Natural killer cell (primary cell): ENCODE results near the gene STEAP1B. TPM values are rescaled to one million over a fixed set of nuclear protein-coding genes. Genes with fewer than 3 reads are reported as not detected.
"Not testable (repeated sequence)": the region's sequence is repeated elsewhere in the genome, so short reads cannot be mapped to it uniquely, and the experiment has no call there.

Source experiments
- ATAC-seq, 3 donors: fragments of 150-1000 bp in 2 of 3; fragments of 200-7000 bp in 1 of 3; cut with Tn5 transposase; 1 replicate in 1 of 3; 2 replicates in 2 of 3; pipeline ENCODE4 v1.10.0; 2021; ENCODE audit warnings: mild to moderate bottlenecking in 2 of 3, moderate library complexity in 2 of 3
- DNase-seq, 2 donors: peaks; one replicate each; pipeline versions ENCODE4 v3.0.0 to v3.0.0-alpha.2; 2013 to 2021; ENCODE audit warnings: mixed read lengths in 1 of 2
- H3K27ac ChIP-seq: one replicate; pipeline ENCODE4 v1.5.1; 2013; ENCODE audit warnings: mild to moderate bottlenecking, low read length
- H3K27me3 ChIP-seq: one replicate; pipeline ENCODE4 v1.6.1; 2013; ENCODE audit warnings: low read length; ENCODE audit not compliant: control insufficient read depth, insufficient read depth
- H3K36me3 ChIP-seq: one replicate; pipeline ENCODE4 v1.6.1; 2013; ENCODE audit warnings: low read length; ENCODE audit not compliant: control insufficient read depth, insufficient read depth
- H3K4me1 ChIP-seq: one replicate; pipeline ENCODE4 v1.6.1; 2013; ENCODE audit warnings: low read length; ENCODE audit not compliant: control insufficient read depth, insufficient read depth
- H3K4me3 ChIP-seq: one replicate; pipeline ENCODE4 v1.5.1; 2013; ENCODE audit warnings: low read length
- H3K9me3 ChIP-seq: one replicate; pipeline ENCODE4 v1.6.1; 2013; ENCODE audit warnings: low read length; ENCODE audit not compliant: control insufficient read depth, insufficient read depth
- H3K27ac Mint-ChIP-seq, 2 donors: one replicate each; pipeline ENCODE4 v1.8.0; 2022; ENCODE audit warnings: mild to moderate bottlenecking in 2 of 2, mixed read lengths in 2 of 2, moderate library complexity in 1 of 2
- H3K27me3 Mint-ChIP-seq, 2 donors: one replicate each; pipeline ENCODE4 v1.8.0; 2022; ENCODE audit warnings: low read depth in 2 of 2, mixed read lengths in 2 of 2
- H3K36me3 Mint-ChIP-seq: one replicate; pipeline ENCODE4 v1.8.0; 2022; ENCODE audit warnings: mixed read lengths
- H3K4me1 Mint-ChIP-seq, 2 donors: one replicate each; pipeline ENCODE4 v1.8.0; 2022; ENCODE audit warnings: mixed read lengths in 2 of 2
- H3K4me3 Mint-ChIP-seq: one replicate; pipeline ENCODE4 v1.8.0; 2022; ENCODE audit warnings: mild to moderate bottlenecking, moderate library complexity, mixed read lengths
- H3K9me3 Mint-ChIP-seq, 2 donors: one replicate each; pipeline ENCODE4 v1.8.0; 2022; ENCODE audit warnings: mixed read lengths in 2 of 2
- WGBS: methylation state at CpG from one replicate; pipeline ENCODE4 v1.1.7; 2013; ENCODE audit warnings: missing lambda C conversion rate; ENCODE audit not compliant: insufficient coverage; 5-methylcytosine and 5-hydroxymethylcytosine counted together
- intact Hi-C: fragments of 100-400 bp; cut with micrococcal nuclease; formaldehyde crosslinking; loops from one replicate; pipeline ENCODE4 v1.14.2; 2022
- total RNA-seq, 4 donors: library from RNA; stranded (reverse); fragments of 120-200 nt in 1 of 4; gene quantifications; one replicate each; pipeline versions ENCODE4 v1.2.3 to v1.2.4, GENCODE V29; 2013 to 2022
- TF ChIP-seq, protein P1 (sequence below): fragments of 200-600 bp; IDR thresholded peaks from one replicate; pipeline ENCODE4 v1.8.0; 2022; ENCODE audit warnings: antibody characterized with exemption

The STEAP1B gene
- total RNA-seq, 3 donors from 2014 or later (not counting 1 experiment from before 2014, with no cell fraction given) = 0.31 TPM; not detected in 2

DNA sequence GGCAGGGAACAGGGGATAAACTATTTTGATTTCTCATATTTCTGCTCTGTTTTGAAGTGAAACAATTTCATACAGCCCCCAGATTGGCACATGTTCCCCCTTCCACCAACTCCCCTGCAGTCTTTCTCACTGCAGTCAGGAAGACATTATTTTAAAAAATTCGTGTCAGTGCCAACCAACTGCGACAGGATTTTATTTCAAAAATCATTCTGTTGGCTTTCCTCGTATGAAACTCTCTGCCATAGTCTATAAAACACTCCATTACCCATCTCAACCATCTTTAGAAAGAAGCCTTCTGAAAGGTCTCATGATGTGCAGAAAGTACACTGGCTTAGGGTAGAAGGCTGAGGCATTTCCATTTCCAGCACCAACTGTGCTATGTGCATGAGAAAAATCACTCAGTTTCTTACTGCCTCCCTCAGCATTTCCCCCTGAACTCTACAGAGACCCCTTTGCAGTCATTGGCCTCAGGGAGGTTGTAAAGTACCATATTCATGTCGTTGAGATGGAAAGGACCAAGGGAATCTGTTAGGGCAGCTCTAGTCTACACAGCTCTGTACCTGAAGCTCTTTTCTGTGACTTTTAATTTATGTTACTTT lies 46.9 kb downstream of the STEAP1B start:
- H3K4me3 Mint-ChIP-seq = no peak overlapping the region
- ATAC-seq (no peak), DNase-seq (no peak)
- H3K9me3 ChIP-seq = no peaks in the 10 kb centered on the region
- no peaks in the 10 kb centered on the region for H3K9me3 Mint-ChIP-seq
- no peaks in the 10 kb centered on the region for H3K36me3 Mint-ChIP-seq
- TF ChIP-seq, protein P1, sequence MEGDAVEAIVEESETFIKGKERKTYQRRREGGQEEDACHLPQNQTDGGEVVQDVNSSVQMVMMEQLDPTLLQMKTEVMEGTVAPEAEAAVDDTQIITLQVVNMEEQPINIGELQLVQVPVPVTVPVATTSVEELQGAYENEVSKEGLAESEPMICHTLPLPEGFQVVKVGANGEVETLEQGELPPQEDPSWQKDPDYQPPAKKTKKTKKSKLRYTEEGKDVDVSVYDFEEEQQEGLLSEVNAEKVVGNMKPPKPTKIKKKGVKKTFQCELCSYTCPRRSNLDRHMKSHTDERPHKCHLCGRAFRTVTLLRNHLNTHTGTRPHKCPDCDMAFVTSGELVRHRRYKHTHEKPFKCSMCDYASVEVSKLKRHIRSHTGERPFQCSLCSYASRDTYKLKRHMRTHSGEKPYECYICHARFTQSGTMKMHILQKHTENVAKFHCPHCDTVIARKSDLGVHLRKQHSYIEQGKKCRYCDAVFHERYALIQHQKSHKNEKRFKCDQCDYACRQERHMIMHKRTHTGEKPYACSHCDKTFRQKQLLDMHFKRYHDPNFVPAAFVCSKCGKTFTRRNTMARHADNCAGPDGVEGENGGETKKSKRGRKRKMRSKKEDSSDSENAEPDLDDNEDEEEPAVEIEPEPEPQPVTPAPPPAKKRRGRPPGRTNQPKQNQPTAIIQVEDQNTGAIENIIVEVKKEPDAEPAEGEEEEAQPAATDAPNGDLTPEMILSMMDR = no peak
- H3K4me1 ChIP-seq = peaks cover 7% of the 10 kb centered on the region
- WGBS = 60% methylated on average over 4 of the region's 4 CpGs
- no peak overlapping the region for H3K4me3 ChIP-seq
- H3K27me3 ChIP-seq = peaks cover 9% of the 10 kb centered on the region
- H3K36me3 ChIP-seq = no peaks in the 10 kb centered on the region
- intact Hi-C loops = no loop called here
- H3K27ac Mint-ChIP-seq = no peak overlapping the region
- H3K27ac ChIP-seq = no peak overlapping the region
- H3K27me3 Mint-ChIP-seq = peaks cover 22 to 69% of the 10 kb centered on the region in 2 donors
- H3K4me1 Mint-ChIP-seq = peaks cover 5 to 14% of the 10 kb centered on the region in 2 donors

DNA sequence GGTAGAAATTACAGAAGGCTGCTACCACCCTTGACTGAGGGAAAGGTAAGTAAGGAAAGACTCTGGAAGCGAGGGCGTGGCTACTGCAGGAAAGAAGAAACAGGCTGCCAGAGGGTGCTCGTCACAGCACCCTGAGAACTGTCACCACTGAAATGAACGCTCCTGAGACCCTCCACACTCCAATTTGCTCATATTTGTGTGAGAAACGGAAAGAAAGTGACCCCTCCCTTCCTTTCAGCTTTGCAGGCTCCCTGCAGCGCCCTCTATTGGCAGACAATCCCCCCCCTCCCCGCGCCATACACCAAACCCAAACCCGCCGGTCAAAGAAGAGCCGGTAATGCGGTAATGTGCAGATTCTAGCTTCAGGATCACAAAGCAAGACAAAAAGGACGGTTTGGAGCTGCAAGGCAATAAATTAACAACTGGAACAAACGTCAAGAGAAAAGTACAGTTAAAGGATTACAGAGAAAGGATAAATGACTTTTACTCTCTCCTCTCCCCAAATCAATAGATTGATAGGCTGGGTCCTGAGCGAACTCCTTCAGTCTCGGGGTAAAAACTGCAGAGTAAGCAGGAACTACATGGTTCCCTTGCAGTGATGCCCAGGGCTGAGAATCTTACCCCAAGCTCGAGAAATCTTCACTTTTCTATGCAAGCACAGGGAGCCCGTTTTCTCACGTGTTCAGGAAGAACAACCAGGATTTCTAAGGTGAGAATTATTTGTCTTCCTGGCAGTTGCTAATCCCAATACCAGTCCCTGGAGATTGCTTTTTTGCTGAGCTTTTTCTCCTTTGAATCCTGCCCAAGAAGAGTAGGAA lies 47.6 kb downstream of the STEAP1B start:
- TF ChIP-seq, protein P1 = peak; percentile 66
- ATAC-seq (peak in 1 of 3 donors; percentile 57), DNase-seq (peak; percentile 22 to 46)
- Histone ChIP-seq H3K4me3 (no peak overlapping the region), H3K27ac (no peak overlapping the region), H3K4me1 (peaks cover 7% of the 10 kb centered on the region), H3K27me3 (peaks cover 9% of the 10 kb centered on the region), H3K36me3 (no peaks in the 10 kb centered on the region), H3K9me3 (no peaks in the 10 kb centered on the region)
- Mint-ChIP-seq H3K36me3 (no peaks in the 10 kb centered on the region), H3K9me3 (no peaks in the 10 kb centered on the region), H3K27me3 (peaks cover 22 to 69% of the 10 kb centered on the region in 2 donors), H3K4me1 (peaks cover 5 to 14% of the 10 kb centered on the region in 2 donors), H3K4me3 (no peak overlapping the region), H3K27ac (no peak overlapping the region)
- intact Hi-C loops = no loop called here
- 37% methylated on average over 18 of the region's 19 CpGs for WGBS

DNA sequence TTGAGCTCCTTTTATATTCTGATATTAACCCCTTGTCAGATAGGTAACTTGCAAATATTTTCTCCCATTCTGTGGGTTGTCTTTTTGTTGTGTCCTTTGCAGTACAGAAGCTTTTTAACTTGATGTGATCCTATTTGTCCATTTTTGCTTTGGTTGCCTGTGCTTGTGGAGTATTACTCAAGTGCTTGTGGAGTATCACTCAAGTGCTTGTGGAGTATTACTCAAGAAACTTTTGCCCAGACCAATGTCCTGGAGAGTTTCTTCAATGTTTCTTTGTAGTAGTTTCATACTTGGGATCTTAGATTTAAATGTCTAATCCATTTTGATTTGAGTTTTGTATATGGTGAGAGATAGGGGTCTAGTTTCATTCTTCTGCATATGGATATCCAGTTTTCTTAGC lies 50.0 kb downstream of the STEAP1B start:
- H3K27ac ChIP-seq, H3K4me3 ChIP-seq, H3K36me3 ChIP-seq, intact Hi-C loops, H3K27ac Mint-ChIP-seq, H3K36me3 Mint-ChIP-seq, H3K9me3 Mint-ChIP-seq, H3K4me3 Mint-ChIP-seq, DNase-seq, H3K9me3 ChIP-seq, H3K27me3 ChIP-seq, ATAC-seq: not testable (repeated sequence)
- peaks cover 13% of the 10 kb centered on the region for H3K4me1 ChIP-seq
- Mint-ChIP-seq H3K4me1 (peaks cover 5 to 14% of the 10 kb centered on the region in 2 donors), H3K27me3 (peaks cover 22 to 50% of the 10 kb centered on the region in 2 donors)

DNA sequence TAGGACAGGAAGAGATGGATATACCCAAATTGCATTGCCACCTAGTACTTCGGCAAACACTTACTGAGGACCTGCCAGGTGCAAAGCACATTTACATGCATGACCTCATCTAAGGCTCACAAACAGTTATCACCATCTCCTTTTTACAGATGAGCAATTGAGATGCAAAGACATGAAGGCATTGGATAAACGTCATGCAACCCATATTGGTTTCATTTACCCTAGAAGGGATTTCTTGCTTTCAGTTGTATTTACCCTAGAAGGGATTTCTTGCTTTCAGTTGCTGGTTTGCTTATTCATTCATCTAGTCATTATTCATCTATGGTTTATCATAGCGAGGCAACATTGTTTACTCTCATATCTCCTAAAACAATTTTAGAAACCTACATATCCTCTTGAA lies 52.2 kb downstream of the STEAP1B start:
- H3K9me3 ChIP-seq = no peaks in the 10 kb centered on the region
- Mint-ChIP-seq H3K9me3 (no peaks in the 10 kb centered on the region), H3K4me1 (peaks cover 5 to 10% of the 10 kb centered on the region in 2 donors), H3K27ac (no peak overlapping the region), H3K27me3 (peaks cover 12 to 41% of the 10 kb centered on the region in 2 donors), H3K36me3 (no peaks in the 10 kb centered on the region), H3K4me3 (no peak overlapping the region)
- WGBS = 67% methylated on average over 3 of the region's 3 CpGs
- peaks cover 8% of the 10 kb centered on the region for H3K27me3 ChIP-seq
- no peak overlapping the region for H3K4me3 ChIP-seq
- H3K36me3 ChIP-seq = no peaks in the 10 kb centered on the region
- TF ChIP-seq, protein P1 = no peak
- intact Hi-C loops = no loop called here
- no peak for DNase-seq
- peaks cover 17% of the 10 kb centered on the region for H3K4me1 ChIP-seq
- H3K27ac ChIP-seq = no peak overlapping the region
- no peak for ATAC-seq
